Measurements from ENCODE around the gene DUSP16.

Gene DUSP16

GRCh38 chr12:12542964-12543363, 19.7 kb downstream of the DUSP16 start:
- H2AK5ac ChIP-seq (ENCODE audit: low read length, severe bottlenecking), result no peak overlapping the region
- no peak overlapping the region for H3K14ac ChIP-seq (ENCODE audit: low read length in 2 of 2)
- no peak overlapping the region for H3K9ac ChIP-seq (ENCODE audit: low read length)
- H4K8ac ChIP-seq (ENCODE audit: low read length), result no peak overlapping the region
- no peaks in the 10 kb centered on the region for H3K36me3 ChIP-seq (ENCODE audit: control insufficient read depth in 1 of 2, insufficient read depth in 2 of 2, low read depth in 1 of 2, low read length in 2 of 2)
- no peak overlapping the region for H3K4me2 ChIP-seq (ENCODE audit: low read length, poor library complexity, severe bottlenecking)
- no peak overlapping the region for H3K18ac ChIP-seq (ENCODE audit: low read depth in 1 of 2, low read length in 2 of 2)
- 85% methylated on average over 4 of the region's 4 CpGs for WGBS
- H2BK120ac ChIP-seq (ENCODE audit: low read depth, low read length), result no peak overlapping the region
- peaks cover 14% of the 10 kb centered on the region for H3K79me1 ChIP-seq (replicated peaks; ENCODE audit: low read length, poor library complexity, severe bottlenecking)
- H3K23ac ChIP-seq (ENCODE audit: low read length in 2 of 2), result no peak overlapping the region
- H4K91ac ChIP-seq (ENCODE audit: low read length), result no peak overlapping the region
- H3K4me1 ChIP-seq (ENCODE audit: control insufficient read depth, insufficient read depth, low read depth, low read length), result no peaks in the 10 kb centered on the region
- no peaks in the 10 kb centered on the region for H3K27me3 ChIP-seq (ENCODE audit: control insufficient read depth in 1 of 2, insufficient read depth in 1 of 2, low read length in 2 of 2)
- no peak for DNase-seq
- H3K27ac ChIP-seq (ENCODE audit: low read length, poor library complexity, severe bottlenecking), result no peak overlapping the region
- H3K9me3 ChIP-seq (ENCODE audit: control insufficient read depth, low read length), result no peaks in the 10 kb centered on the region
- H2AFZ ChIP-seq (ENCODE audit: low read depth, low read length), result no peak overlapping the region
- H3K4ac ChIP-seq (ENCODE audit: low read depth in 1 of 2, low read length in 2 of 2), result no peak overlapping the region
- no peak overlapping the region for H3K4me3 ChIP-seq (ENCODE audit: insufficient read depth in 1 of 2, low read depth in 1 of 2, low read length in 2 of 2)
- no peak overlapping the region for H2BK5ac ChIP-seq (ENCODE audit: low read depth, low read length, poor library complexity, severe bottlenecking)
- no peak overlapping the region for H2BK12ac ChIP-seq (ENCODE audit: low read length in 2 of 2)
- H2BK15ac ChIP-seq (ENCODE audit: low read depth, poor library complexity, severe bottlenecking), result no peak overlapping the region

- Histone ChIP-seq H3K9me3 (ENCODE audit: control insufficient read depth, low read length) (no peaks in the 10 kb centered on the region), H3K18ac (ENCODE audit: low read depth in 1 of 2, low read length in 2 of 2) (no peak overlapping the region), H2BK120ac (ENCODE audit: low read depth, low read length) (no peak overlapping the region), H3K9ac (ENCODE audit: low read length) (no peak overlapping the region), H3K27me3 (ENCODE audit: control insufficient read depth in 1 of 2, insufficient read depth in 1 of 2, low read length in 2 of 2) (no peaks in the 10 kb centered on the region), H3K4ac (ENCODE audit: low read depth in 1 of 2, low read length in 2 of 2) (no peak overlapping the region), H3K14ac (ENCODE audit: low read length in 2 of 2) (no peak overlapping the region), H3K27ac (ENCODE audit: low read length, poor library complexity, severe bottlenecking) (no peak overlapping the region), H4K91ac (ENCODE audit: low read length) (no peak overlapping the region), H4K8ac (ENCODE audit: low read length) (no peak overlapping the region), H3K4me1 (ENCODE audit: control insufficient read depth, insufficient read depth, low read depth, low read length) (no peaks in the 10 kb centered on the region), H3K36me3 (ENCODE audit: control insufficient read depth in 1 of 2, insufficient read depth in 2 of 2, low read depth in 1 of 2, low read length in 2 of 2) (no peaks in the 10 kb centered on the region), H3K4me2 (ENCODE audit: low read length, poor library complexity, severe bottlenecking) (no peak overlapping the region), H3K23ac (ENCODE audit: low read length in 2 of 2) (no peak overlapping the region), H3K4me3 (ENCODE audit: insufficient read depth in 1 of 2, low read depth in 1 of 2, low read length in 2 of 2) (no peak overlapping the region), H3K79me1 (replicated peaks; ENCODE audit: low read length, poor library complexity, severe bottlenecking) (peaks cover 14% of the 10 kb centered on the region), H2BK12ac (ENCODE audit: low read length in 2 of 2) (no peak overlapping the region), H2BK5ac (ENCODE audit: low read depth, low read length, poor library complexity, severe bottlenecking) (no peak overlapping the region), H2AK5ac (ENCODE audit: low read length, severe bottlenecking) (no peak overlapping the region), H2BK15ac (ENCODE audit: low read depth, poor library complexity, severe bottlenecking) (no peak overlapping the region), H2AFZ (ENCODE audit: low read depth, low read length) (no peak overlapping the region)
- DNase-seq, result no peak
- WGBS, result no CpG with 5 or more reads among the region's 5 CpGs
These were observed 20.4 kb downstream of the DUSP16 start for GRCh38 chr12:12542286-12542685.

- Histone ChIP-seq H3K18ac (ENCODE audit: low read depth in 1 of 2, low read length in 2 of 2) (no peak overlapping the region), H3K79me1 (replicated peaks; ENCODE audit: low read length, poor library complexity, severe bottlenecking) (peaks cover 14% of the 10 kb centered on the region), H2BK5ac (ENCODE audit: low read depth, low read length, poor library complexity, severe bottlenecking) (no peak overlapping the region), H3K4me1 (ENCODE audit: control insufficient read depth, insufficient read depth, low read depth, low read length) (no peaks in the 10 kb centered on the region), H4K91ac (ENCODE audit: low read length) (no peak overlapping the region), H3K27ac (ENCODE audit: low read length, poor library complexity, severe bottlenecking) (no peak overlapping the region), H3K23ac (ENCODE audit: low read length in 2 of 2) (no peak overlapping the region), H3K27me3 (ENCODE audit: control insufficient read depth in 1 of 2, insufficient read depth in 1 of 2, low read length in 2 of 2) (no peaks in the 10 kb centered on the region), H2BK120ac (ENCODE audit: low read depth, low read length) (no peak overlapping the region), H3K4ac (ENCODE audit: low read depth in 1 of 2, low read length in 2 of 2) (no peak overlapping the region), H3K4me3 (ENCODE audit: insufficient read depth in 1 of 2, low read depth in 1 of 2, low read length in 2 of 2) (no peak overlapping the region), H2AFZ (ENCODE audit: low read depth, low read length) (no peak overlapping the region), H3K4me2 (ENCODE audit: low read length, poor library complexity, severe bottlenecking) (no peak overlapping the region), H3K36me3 (ENCODE audit: control insufficient read depth in 1 of 2, insufficient read depth in 2 of 2, low read depth in 1 of 2, low read length in 2 of 2) (no peaks in the 10 kb centered on the region), H2BK12ac (ENCODE audit: low read length in 2 of 2) (no peak overlapping the region), H3K9ac (ENCODE audit: low read length) (no peak overlapping the region), H2AK5ac (ENCODE audit: low read length, severe bottlenecking) (no peak overlapping the region), H4K8ac (ENCODE audit: low read length) (no peak overlapping the region), H3K14ac (ENCODE audit: low read length in 2 of 2) (no peak overlapping the region), H2BK15ac (ENCODE audit: low read depth, poor library complexity, severe bottlenecking) (no peak overlapping the region), H3K9me3 (ENCODE audit: control insufficient read depth, low read length) (no peaks in the 10 kb centered on the region)
- no peak for DNase-seq
- 98% methylated on average over 4 of the region's 4 CpGs for WGBS
These were observed 20.9 kb downstream of the DUSP16 start for GRCh38 chr12:12541782-12542181.

- H3K4me2 ChIP-seq (ENCODE audit: low read length, poor library complexity, severe bottlenecking), result no peak overlapping the region
- H3K27ac ChIP-seq (ENCODE audit: low read length, poor library complexity, severe bottlenecking), result no peak overlapping the region
- H3K14ac ChIP-seq (ENCODE audit: low read length in 2 of 2), result no peak overlapping the region
- H4K8ac ChIP-seq (ENCODE audit: low read length), result no peak overlapping the region
- H4K91ac ChIP-seq (ENCODE audit: low read length), result no peak overlapping the region
- H3K36me3 ChIP-seq (ENCODE audit: control insufficient read depth in 1 of 2, insufficient read depth in 2 of 2, low read depth in 1 of 2, low read length in 2 of 2), result no peaks in the 10 kb centered on the region
- H2BK15ac ChIP-seq (ENCODE audit: low read depth, poor library complexity, severe bottlenecking), result no peak overlapping the region
- no peak overlapping the region for H2AFZ ChIP-seq (ENCODE audit: low read depth, low read length)
- H3K79me1 ChIP-seq (replicated peaks; ENCODE audit: low read length, poor library complexity, severe bottlenecking), result peaks cover 14% of the 10 kb centered on the region
- DNase-seq, result no peak
- no peak overlapping the region for H3K18ac ChIP-seq (ENCODE audit: low read depth in 1 of 2, low read length in 2 of 2)
- no peak overlapping the region for H2AK5ac ChIP-seq (ENCODE audit: low read length, severe bottlenecking)
- H2BK5ac ChIP-seq (ENCODE audit: low read depth, low read length, poor library complexity, severe bottlenecking), result no peak overlapping the region
- no peaks in the 10 kb centered on the region for H3K27me3 ChIP-seq (ENCODE audit: control insufficient read depth in 1 of 2, insufficient read depth in 1 of 2, low read length in 2 of 2)
- H2BK12ac ChIP-seq (ENCODE audit: low read length in 2 of 2), result no peak overlapping the region
- H3K4me3 ChIP-seq (ENCODE audit: insufficient read depth in 1 of 2, low read depth in 1 of 2, low read length in 2 of 2), result no peak overlapping the region
- H2BK120ac ChIP-seq (ENCODE audit: low read depth, low read length), result no peak overlapping the region
- 84% methylated on average over 3 of the region's 5 CpGs for WGBS
- no peak overlapping the region for H3K4ac ChIP-seq (ENCODE audit: low read depth in 1 of 2, low read length in 2 of 2)
- H3K4me1 ChIP-seq (ENCODE audit: control insufficient read depth, insufficient read depth, low read depth, low read length), result no peaks in the 10 kb centered on the region
- H3K23ac ChIP-seq (ENCODE audit: low read length in 2 of 2), result no peak overlapping the region
- no peaks in the 10 kb centered on the region for H3K9me3 ChIP-seq (ENCODE audit: control insufficient read depth, low read length)
- no peak overlapping the region for H3K9ac ChIP-seq (ENCODE audit: low read length)
These were observed 22.2 kb downstream of the DUSP16 start for GRCh38 chr12:12540261-12541013.

All from mesenchymal stem cell (in vitro differentiated cells and primary cell).